ENCODE measurements around the gene TIMM9.
"Not testable (repeated sequence)": the region's sequence is repeated elsewhere in the genome, so short reads cannot be mapped to it uniquely, and the experiment has no call there.

TIMM9 gene

GRCh38 chr14:58367296-58367695 is 60.0 kb downstream of the TIMM9 start:
- Histone ChIP-seq H4K20me1 (ENCODE audit: insufficient read depth, low read length, poor library complexity, severe bottlenecking) (no peaks in the 10 kb centered on the region), H3K9me3 (ENCODE audit: insufficient read depth, low read depth, low read length) (no peaks in the 10 kb centered on the region), H2AFZ (ENCODE audit: low read length) (no peak overlapping the region), H3K36me3 (ENCODE audit: insufficient read depth, low read length) (peaks cover 68% of the 10 kb centered on the region; the same call in 1 of the 2 replicates), H3K79me2 (ENCODE audit: insufficient read depth, low read length) (no peaks in the 10 kb centered on the region), H3K4me1 (ENCODE audit: insufficient read depth, low read length, poor library complexity, severe bottlenecking) (no peaks in the 10 kb centered on the region), H3K9me2 (replicated peaks; ENCODE audit: low read depth, low read length) (no peaks in the 10 kb centered on the region), H3K9ac (ENCODE audit: low read depth, low read length, poor library complexity, severe bottlenecking) (no peak overlapping the region), H3F3A (ENCODE audit: low read depth) (no peaks in the 10 kb centered on the region), H3K4me3 (ENCODE audit: low read length, poor library complexity, severe bottlenecking) (no peak overlapping the region), H3K27me3 (ENCODE audit: insufficient read depth, low read length, poor library complexity, severe bottlenecking) (no peaks in the 10 kb centered on the region), H3K4me2 (ENCODE audit: low read depth, low read length, poor library complexity, severe bottlenecking) (no peak overlapping the region)
- TF ChIP-seq CTCF (conservative IDR thresholded peaks at IDR 0.05; ENCODE audit: low read length) (no peak), EZH2phosphoT487 (IDR thresholded peaks at IDR 0.05; ENCODE audit: borderline replicate concordance) (no peak)

- H3K4me3 ChIP-seq (ENCODE audit: low read length, poor library complexity, severe bottlenecking): no peak overlapping the region
Observed at GRCh38 chr14:58364316-58364715, 63.0 kb downstream of the TIMM9 start.

GRCh38 chr14:58362798-58363412 is 64.4 kb downstream of the TIMM9 start:
- Histone ChIP-seq H3K9ac (ENCODE audit: low read depth, low read length, poor library complexity, severe bottlenecking) (no peak overlapping the region), H4K20me1 (ENCODE audit: insufficient read depth, low read length, poor library complexity, severe bottlenecking) (no peaks in the 10 kb centered on the region), H3F3A (ENCODE audit: low read depth) (no peaks in the 10 kb centered on the region), H3K4me3 (ENCODE audit: low read length, poor library complexity, severe bottlenecking) (no peak overlapping the region), H3K27me3 (ENCODE audit: insufficient read depth, low read length, poor library complexity, severe bottlenecking) (no peaks in the 10 kb centered on the region), H3K4me2 (ENCODE audit: low read depth, low read length, poor library complexity, severe bottlenecking) (no peak overlapping the region), H2AFZ (ENCODE audit: low read length) (no peak overlapping the region), H3K36me3 (ENCODE audit: insufficient read depth, low read length) (peaks cover 77% of the 10 kb centered on the region; the same call in 1 of the 2 replicates), H3K4me1 (ENCODE audit: insufficient read depth, low read length, poor library complexity, severe bottlenecking) (no peaks in the 10 kb centered on the region), H3K9me2 (replicated peaks; ENCODE audit: low read depth, low read length) (no peaks in the 10 kb centered on the region), H3K79me2 (ENCODE audit: insufficient read depth, low read length) (no peaks in the 10 kb centered on the region), H3K9me3 (ENCODE audit: insufficient read depth, low read depth, low read length) (no peaks in the 10 kb centered on the region)
- TF ChIP-seq CTCF (conservative IDR thresholded peaks at IDR 0.05; ENCODE audit: low read length): peak; percentile 63
- no peak for TF ChIP-seq EZH2phosphoT487 (IDR thresholded peaks at IDR 0.05; ENCODE audit: borderline replicate concordance)

More at GRCh38 chr14:58364316-58364715, 63.0 kb downstream of the TIMM9 start:
- Histone ChIP-seq H4K20me1 (ENCODE audit: insufficient read depth, low read length, poor library complexity, severe bottlenecking) (no peaks in the 10 kb centered on the region), H2AFZ (ENCODE audit: low read length) (no peak overlapping the region), H3K4me1 (ENCODE audit: insufficient read depth, low read length, poor library complexity, severe bottlenecking) (no peaks in the 10 kb centered on the region), H3K4me2 (ENCODE audit: low read depth, low read length, poor library complexity, severe bottlenecking) (no peak overlapping the region), H3K9me3 (ENCODE audit: insufficient read depth, low read depth, low read length) (no peaks in the 10 kb centered on the region), H3K27me3 (ENCODE audit: insufficient read depth, low read length, poor library complexity, severe bottlenecking) (no peaks in the 10 kb centered on the region), H3K9me2 (replicated peaks; ENCODE audit: low read depth, low read length) (no peaks in the 10 kb centered on the region), H3F3A (ENCODE audit: low read depth) (no peaks in the 10 kb centered on the region), H3K36me3 (ENCODE audit: insufficient read depth, low read length) (peaks cover 76% of the 10 kb centered on the region; the same call in 1 of the 2 replicates), H3K9ac (ENCODE audit: low read depth, low read length, poor library complexity, severe bottlenecking) (no peak overlapping the region), H3K79me2 (ENCODE audit: insufficient read depth, low read length) (no peaks in the 10 kb centered on the region)
- TF ChIP-seq CTCF (conservative IDR thresholded peaks at IDR 0.05; ENCODE audit: low read length) (no peak), EZH2phosphoT487 (IDR thresholded peaks at IDR 0.05; ENCODE audit: borderline replicate concordance) (no peak)

- not testable (repeated sequence) for H3F3A ChIP-seq (ENCODE audit: low read depth); H3K9ac ChIP-seq (ENCODE audit: low read depth, low read length, poor library complexity, severe bottlenecking); H3K79me2 ChIP-seq (ENCODE audit: insufficient read depth, low read length); H3K9me3 ChIP-seq (ENCODE audit: insufficient read depth, low read depth, low read length); H3K27me3 ChIP-seq (ENCODE audit: insufficient read depth, low read length, poor library complexity, severe bottlenecking); H4K20me1 ChIP-seq (ENCODE audit: insufficient read depth, low read length, poor library complexity, severe bottlenecking); H3K9me2 ChIP-seq (replicated peaks; ENCODE audit: low read depth, low read length); H2AFZ ChIP-seq (ENCODE audit: low read length); H3K4me1 ChIP-seq (ENCODE audit: insufficient read depth, low read length, poor library complexity, severe bottlenecking); H3K4me3 ChIP-seq (ENCODE audit: low read length, poor library complexity, severe bottlenecking); H3K4me2 ChIP-seq (ENCODE audit: low read depth, low read length, poor library complexity, severe bottlenecking)
- peaks cover 73% of the 10 kb centered on the region; the same call in 1 of the 2 replicates for H3K36me3 ChIP-seq (ENCODE audit: insufficient read depth, low read length)
Observed at GRCh38 chr14:58362272-58362671, 65.1 kb downstream of the TIMM9 start.

Measured in Loucy (cell line).